DND-41 (cell line): Measurements from ENCODE around the gene ACAD10.

Experiments
- CTCF ChIP-seq: IDR thresholded peaks from 2 replicates; pipeline ENCODE4 v1.5.1; 2012; ENCODE audit warnings: borderline replicate concordance, low read length, moderate library complexity, mild to moderate bottlenecking; ENCODE audit not compliant: poor library complexity, severe bottlenecking; ENCODE audit errors: extremely low read depth
- EZH2 ChIP-seq: IDR thresholded peaks from 3 replicates; pipeline ENCODE4 v1.6.1; 2012; ENCODE audit warnings: borderline replicate concordance, low read depth, mild to moderate bottlenecking, moderate library complexity, low read length, inconsistent platforms; ENCODE audit not compliant: severe bottlenecking

- TF ChIP-seq CTCF = no peak
- no peak for TF ChIP-seq EZH2
Measured at GRCh38 chr12:111636209-111636945, 49.5 kb upstream of the ACAD10 start.
